ENCODE results near the gene XPR1. TPM values are rescaled to one million over a fixed set of nuclear protein-coding genes. Genes with fewer than 3 reads are reported as not detected.

Gene XPR1
- polyA plus RNA-seq, 1 donor (not counting 4 experiments of a cell fraction or from before 2014, with no cell fraction given), result 40.0 TPM

GRCh38 chr1:180916012-180916770, 284.4 kb downstream of the XPR1 start:
- no peak for FAIRE-seq

GRCh38 chr1:180916771-180917170, 284.9 kb downstream of the XPR1 start:
- Histone ChIP-seq H3K9me1 (ENCODE audit: control insufficient read depth, extremely low read depth, insufficient read depth, low read length) (no peaks in the 10 kb centered on the region), H3K4me3 (ENCODE audit: control insufficient read depth in 2 of 3, extremely low read depth in 1 of 3, insufficient read depth in 2 of 3, low read depth in 1 of 3, low read length in 3 of 3) (no peak overlapping the region), H3K27ac (ENCODE audit: control insufficient read depth, insufficient read depth, low read length) (no peak overlapping the region), H2AFZ (ENCODE audit: control insufficient read depth, low read length) (no peak overlapping the region), H3K4me1 (ENCODE audit: control insufficient read depth, extremely low read depth, insufficient read depth, low read length) (peaks cover 2% of the 10 kb centered on the region), H3K9me3 (ENCODE audit: control insufficient read depth, low read depth, low read length) (no peaks in the 10 kb centered on the region), H3K79me2 (ENCODE audit: control insufficient read depth, insufficient read depth, low read length) (no peaks in the 10 kb centered on the region), H3K4me2 (ENCODE audit: control insufficient read depth, extremely low read depth, insufficient read depth, low read depth, low read length) (no peak overlapping the region), H3K36me3 (ENCODE audit: control insufficient read depth in 2 of 2, extremely low read depth in 1 of 2, insufficient read depth in 2 of 2, low read length in 2 of 2) (no peaks in the 10 kb centered on the region), H4K20me1 (ENCODE audit: control insufficient read depth, extremely low read depth, insufficient read depth, low read length) (no peaks in the 10 kb centered on the region), H3K9ac (ENCODE audit: control insufficient read depth, extremely low read depth, insufficient read depth, low read length) (no peak overlapping the region), H3K27me3 (ENCODE audit: control insufficient read depth, extremely low read depth, insufficient read depth, low read length) (peaks cover 22% of the 10 kb centered on the region)
- no peak for DNase-seq (ENCODE audit: low read depth, low spot score)
- TF ChIP-seq CTCF (optimal IDR thresholded peaks at IDR 0.05 in 1 of 3, IDR thresholded peaks at IDR 0.05 in 1 of 3, conservative IDR thresholded peaks at IDR 0.05 in 1 of 3; ENCODE audit: extremely low read depth in 1 of 3, insufficient read depth in 2 of 3, low read length in 3 of 3) (no peak), EZH2 (IDR thresholded peaks at IDR 0.05; ENCODE audit: low read length) (no peak)
- FAIRE-seq, result no peak
- dilution Hi-C loops (cut with MboI; ENCODE audit: extremely low pct_ligation_motif_present, low sequenced_read_pairs), result no loop called here

More at GRCh38 chr1:180916012-180916770, 284.4 kb downstream of the XPR1 start:
- Histone ChIP-seq H2AFZ (ENCODE audit: control insufficient read depth, low read length) (no peak overlapping the region), H3K4me3 (ENCODE audit: control insufficient read depth in 2 of 3, extremely low read depth in 1 of 3, insufficient read depth in 2 of 3, low read depth in 1 of 3, low read length in 3 of 3) (no peak overlapping the region), H3K4me1 (ENCODE audit: control insufficient read depth, extremely low read depth, insufficient read depth, low read length) (peaks cover 2% of the 10 kb centered on the region), H3K27me3 (ENCODE audit: control insufficient read depth, extremely low read depth, insufficient read depth, low read length) (peaks cover 22% of the 10 kb centered on the region), H3K9ac (ENCODE audit: control insufficient read depth, extremely low read depth, insufficient read depth, low read length) (no peak overlapping the region), H3K9me1 (ENCODE audit: control insufficient read depth, extremely low read depth, insufficient read depth, low read length) (no peaks in the 10 kb centered on the region), H3K36me3 (ENCODE audit: control insufficient read depth in 2 of 2, extremely low read depth in 1 of 2, insufficient read depth in 2 of 2, low read length in 2 of 2) (no peaks in the 10 kb centered on the region), H3K9me3 (ENCODE audit: control insufficient read depth, low read depth, low read length) (no peaks in the 10 kb centered on the region), H3K4me2 (ENCODE audit: control insufficient read depth, extremely low read depth, insufficient read depth, low read depth, low read length) (no peak overlapping the region), H3K79me2 (ENCODE audit: control insufficient read depth, insufficient read depth, low read length) (no peaks in the 10 kb centered on the region), H3K27ac (ENCODE audit: control insufficient read depth, insufficient read depth, low read length) (no peak overlapping the region), H4K20me1 (ENCODE audit: control insufficient read depth, extremely low read depth, insufficient read depth, low read length) (no peaks in the 10 kb centered on the region)
- no peak for DNase-seq (ENCODE audit: low read depth, low spot score)
- dilution Hi-C loops (cut with MboI; ENCODE audit: extremely low pct_ligation_motif_present, low sequenced_read_pairs), result no loop called here
- TF ChIP-seq CTCF (optimal IDR thresholded peaks at IDR 0.05 in 1 of 3, IDR thresholded peaks at IDR 0.05 in 1 of 3, conservative IDR thresholded peaks at IDR 0.05 in 1 of 3; ENCODE audit: extremely low read depth in 1 of 3, insufficient read depth in 2 of 3, low read length in 3 of 3), result no peak
- no peak for TF ChIP-seq EZH2 (IDR thresholded peaks at IDR 0.05; ENCODE audit: low read length)

All from keratinocyte (primary cell).